Trophoblast cell (in vitro differentiated cells and primary cell): ENCODE results near the gene C1QC.
A peak's percentile ranks its signal among the peaks of the same experiment; 100 is the strongest.

Experiments used
- DNase-seq, 2 donors: peaks; one replicate each; pipeline ENCODE4 v3.0.0-alpha.2; 2016
- H2AFZ ChIP-seq: 2 replicates; pipeline ENCODE4 v1.6.1; 2013; ENCODE audit warnings: low read length, moderate library complexity, mild to moderate bottlenecking; ENCODE audit not compliant: insufficient read depth, poor library complexity
- H2AK5ac ChIP-seq: 2 replicates; pipeline ENCODE4 v1.6.1; 2013; ENCODE audit warnings: mild to moderate bottlenecking, low read length
- H2BK120ac ChIP-seq: 2 replicates; pipeline ENCODE4 v1.6.1; 2013; ENCODE audit warnings: low read length, mild to moderate bottlenecking, moderate library complexity; ENCODE audit not compliant: insufficient read depth, poor library complexity
- H2BK12ac ChIP-seq: 2 replicates; pipeline ENCODE4 v1.6.1; 2013; ENCODE audit warnings: mild to moderate bottlenecking, low read length, moderate library complexity
- H2BK5ac ChIP-seq: 2 replicates; pipeline ENCODE4 v1.6.1; 2013; ENCODE audit warnings: low read length, low read depth, moderate library complexity, mild to moderate bottlenecking; ENCODE audit not compliant: poor library complexity
- H3K14ac ChIP-seq: 2 replicates; pipeline ENCODE4 v1.6.1; 2013; ENCODE audit warnings: mild to moderate bottlenecking, low read length
- H3K18ac ChIP-seq: 2 replicates; pipeline ENCODE4 v1.6.1; 2013; ENCODE audit warnings: mild to moderate bottlenecking, low read length
- H3K23ac ChIP-seq: 2 replicates; pipeline ENCODE4 v1.6.1; 2013; ENCODE audit warnings: low read length
- H3K27ac ChIP-seq: 2 replicates; pipeline ENCODE4 v1.5.1; 2013; ENCODE audit warnings: low read depth, mild to moderate bottlenecking, inconsistent platforms, low read length, moderate library complexity
- H3K27me3 ChIP-seq: 2 replicates; pipeline ENCODE4 v1.6.1; 2013; ENCODE audit warnings: inconsistent platforms, mild to moderate bottlenecking, low read length, moderate library complexity; ENCODE audit not compliant: insufficient read depth
- H3K36me3 ChIP-seq, 2 experiments: 1 replicate in 1 of 2; 2 replicates in 1 of 2; pipeline ENCODE4 v1.6.1; 2013; ENCODE audit warnings: low read length in 2 of 2, mild to moderate bottlenecking in 2 of 2, moderate library complexity in 1 of 2; ENCODE audit not compliant: insufficient read depth in 2 of 2, control insufficient read depth in 1 of 2
- H3K4ac ChIP-seq: 2 replicates; pipeline ENCODE4 v1.6.1; 2013; ENCODE audit warnings: low read depth, mild to moderate bottlenecking, low read length, moderate library complexity
- H3K4me1 ChIP-seq, 2 experiments: 1 replicate in 1 of 2; 2 replicates in 1 of 2; pipeline ENCODE4 v1.6.1; 2013; ENCODE audit warnings: low read length in 2 of 2, mild to moderate bottlenecking in 2 of 2, moderate library complexity in 1 of 2; ENCODE audit not compliant: insufficient read depth in 2 of 2, control insufficient read depth in 1 of 2
- H3K4me2 ChIP-seq: 2 replicates; pipeline ENCODE4 v1.6.1; 2013; ENCODE audit warnings: inconsistent platforms, mild to moderate bottlenecking, low read length, moderate library complexity
- H3K4me3 ChIP-seq: 2 replicates; pipeline ENCODE4 v1.5.1; 2013; ENCODE audit warnings: mild to moderate bottlenecking, low read depth, low read length, inconsistent platforms
- H3K79me1 ChIP-seq: one replicate; pipeline ENCODE4 v1.6.1; 2013; ENCODE audit warnings: low read length
- H3K79me2 ChIP-seq: 2 replicates; pipeline ENCODE4 v1.6.1; 2013; ENCODE audit warnings: low read length, mild to moderate bottlenecking; ENCODE audit not compliant: control insufficient read depth, insufficient read depth, poor library complexity
- H3K9ac ChIP-seq: 2 replicates; pipeline ENCODE4 v1.6.1; 2013; ENCODE audit warnings: mild to moderate bottlenecking, low read length
- H3K9me3 ChIP-seq: 2 replicates; pipeline ENCODE4 v1.6.1; 2013; ENCODE audit warnings: low read depth, mild to moderate bottlenecking, control low read depth, inconsistent platforms, low read length; ENCODE audit not compliant: insufficient read depth
- H4K12ac ChIP-seq: 2 replicates; pipeline ENCODE4 v1.6.1; 2013; ENCODE audit warnings: low read depth, mild to moderate bottlenecking, low read length, moderate library complexity
- H4K8ac ChIP-seq: 2 replicates; pipeline ENCODE4 v1.6.1; 2013; ENCODE audit warnings: low read depth, mild to moderate bottlenecking, low read length, moderate library complexity
- H4K91ac ChIP-seq: one replicate; pipeline ENCODE4 v1.6.1; 2013; ENCODE audit warnings: low read depth, mild to moderate bottlenecking, low read length, moderate library complexity
- WGBS: extraction: QIAGEN DNeasy Blood & Tissue Kit; methylation state at CpG from one replicate; pipeline ENCODE4 v1.1.7; 2013; ENCODE audit warnings: missing lambda C conversion rate; ENCODE audit not compliant: insufficient read length, insufficient coverage; ENCODE audit errors: extremely low coverage; 5-methylcytosine and 5-hydroxymethylcytosine counted together

The C1QC gene

GRCh38 chr1:22646384-22646783, 3.0 kb downstream of the C1QC start:
- H2BK12ac ChIP-seq: no peak overlapping the region
- no peak overlapping the region for H3K18ac ChIP-seq
- H3K4me3 ChIP-seq: no peak overlapping the region
- H2BK120ac ChIP-seq: no peak overlapping the region
- no peak overlapping the region for H3K4me2 ChIP-seq
- peaks cover 0 to 6% of the 10 kb centered on the region in 2 experiments for H3K4me1 ChIP-seq
- H2AFZ ChIP-seq: no peak overlapping the region
- no peak overlapping the region for H3K9ac ChIP-seq
- H2AK5ac ChIP-seq: no peak overlapping the region
- DNase-seq: peak in 1 of 2 donors; percentile 71
- no peak overlapping the region for H3K14ac ChIP-seq
- no peaks in the 10 kb centered on the region for H3K36me3 ChIP-seq
- WGBS: no CpG with 5 or more reads among the region's 1 CpG
- H3K79me2 ChIP-seq: no peaks in the 10 kb centered on the region
- H3K23ac ChIP-seq: no peak overlapping the region
- H4K12ac ChIP-seq: no peak overlapping the region
- H4K91ac ChIP-seq: no peak overlapping the region
- H2BK5ac ChIP-seq: no peak overlapping the region
- H3K9me3 ChIP-seq: no peaks in the 10 kb centered on the region
- no peak overlapping the region for H4K8ac ChIP-seq
- H3K79me1 ChIP-seq: no peaks in the 10 kb centered on the region
- no peak overlapping the region for H3K4ac ChIP-seq
- H3K27me3 ChIP-seq: no peaks in the 10 kb centered on the region
- H3K27ac ChIP-seq: no peak overlapping the region

GRCh38 chr1:22650089-22650693, 6.8 kb downstream of the C1QC start:
- no peak for DNase-seq
- no peaks in the 10 kb centered on the region for H3K9me3 ChIP-seq

GRCh38 chr1:22651941-22652856, 8.8 kb downstream of the C1QC start:
- WGBS: no CpG with 5 or more reads among the region's 15 CpGs
- no peak overlapping the region for H3K4me2 ChIP-seq
- DNase-seq: no peak
- no peak overlapping the region for H3K14ac ChIP-seq
- H3K9ac ChIP-seq: no peak overlapping the region
- H4K8ac ChIP-seq: no peak overlapping the region
- no peak overlapping the region for H3K4ac ChIP-seq
- no peaks in the 10 kb centered on the region for H3K36me3 ChIP-seq
- no peak overlapping the region for H3K23ac ChIP-seq
- H2AFZ ChIP-seq: no peak overlapping the region
- H3K4me1 ChIP-seq: no peaks in the 10 kb centered on the region
- no peak overlapping the region for H2BK120ac ChIP-seq
- no peaks in the 10 kb centered on the region for H3K79me1 ChIP-seq
- H2BK12ac ChIP-seq: no peak overlapping the region
- H2AK5ac ChIP-seq: no peak overlapping the region
- no peak overlapping the region for H3K4me3 ChIP-seq
- no peak overlapping the region for H3K18ac ChIP-seq
- H3K27me3 ChIP-seq: no peaks in the 10 kb centered on the region
- no peaks in the 10 kb centered on the region for H3K9me3 ChIP-seq
- no peak overlapping the region for H3K27ac ChIP-seq
- no peak overlapping the region for H4K12ac ChIP-seq
- H4K91ac ChIP-seq: no peak overlapping the region
- no peaks in the 10 kb centered on the region for H3K79me2 ChIP-seq
- no peak overlapping the region for H2BK5ac ChIP-seq

More at GRCh38 chr1:22650089-22650693, 6.8 kb downstream of the C1QC start:
- no peaks in the 10 kb centered on the region for H3K36me3 ChIP-seq
- no peak overlapping the region for H4K91ac ChIP-seq
- no peak overlapping the region for H3K23ac ChIP-seq
- H3K27ac ChIP-seq: no peak overlapping the region
- no peak overlapping the region for H2BK5ac ChIP-seq
- H3K27me3 ChIP-seq: no peaks in the 10 kb centered on the region
- no peaks in the 10 kb centered on the region for H3K79me1 ChIP-seq
- no peak overlapping the region for H2BK120ac ChIP-seq
- no peak overlapping the region for H3K14ac ChIP-seq
- no peak overlapping the region for H4K12ac ChIP-seq
- no peak overlapping the region for H2AK5ac ChIP-seq
- H2AFZ ChIP-seq: no peak overlapping the region
- H3K4me2 ChIP-seq: no peak overlapping the region
- H3K18ac ChIP-seq: no peak overlapping the region
- no CpG with 5 or more reads among the region's 13 CpGs for WGBS
- no peak overlapping the region for H3K9ac ChIP-seq
- H3K4me3 ChIP-seq: no peak overlapping the region
- no peaks in the 10 kb centered on the region for H3K79me2 ChIP-seq
- H3K4ac ChIP-seq: no peak overlapping the region
- no peak overlapping the region for H4K8ac ChIP-seq
- H3K4me1 ChIP-seq: peaks cover 0 to 2% of the 10 kb centered on the region in 2 experiments
- H2BK12ac ChIP-seq: no peak overlapping the region

- Histone ChIP-seq H3K27ac (no peak within 1 kb of the TSS), H2BK12ac (no peak within 1 kb of the TSS), H4K91ac (no peak within 1 kb of the TSS), H4K8ac (no peak within 1 kb of the TSS), H3K4me3 (no peak within 1 kb of the TSS), H3K4ac (no peak within 1 kb of the TSS), H3K4me2 (no peak within 1 kb of the TSS), H4K12ac (no peak within 1 kb of the TSS), H3K14ac (no peak within 1 kb of the TSS), H3K9me3 (no peaks in the 10 kb centered on the region), H3K79me2 (no peaks in the 10 kb centered on the region), H3K23ac (no peak within 1 kb of the TSS), H3K79me1 (no peaks in the 10 kb centered on the region), H2AFZ (no peak within 1 kb of the TSS), H3K18ac (no peak within 1 kb of the TSS), H3K4me1 (no peaks in the 10 kb centered on the region), H3K27me3 (no peaks in the 10 kb centered on the region), H3K9ac (no peak within 1 kb of the TSS), H2BK5ac (no peak within 1 kb of the TSS), H2AK5ac (no peak within 1 kb of the TSS), H3K36me3 (no peaks in the 10 kb centered on the region), H2BK120ac (no peak within 1 kb of the TSS)
- DNase-seq: peak in 1 of 2 donors; percentile 17
- no CpG with 5 or more reads among the region's 13 CpGs for WGBS
These were observed 9.5 kb downstream of the C1QC start, which contains the start of gene C1QB for GRCh38 chr1:22652881-22653316. C1QB (plus strand) TSS chr1:22653236; CDS start chr1:22659463, 6,227 bp downstream.
